ENCODE data around the gene TLX1.
A peak's percentile ranks its signal among the peaks of the same experiment; 100 is the strongest.

The TLX1 gene

GRCh38 chr10:101112799-101113594 is 18.1 kb upstream of the TLX1 start:
- DNase-seq = no peak

GRCh38 chr10:101113890-101114403 is 17.2 kb upstream of the TLX1 start:
- DNase-seq = no peak

GRCh38 chr10:101114646-101115045 is 16.5 kb upstream of the TLX1 start:
- DNase-seq = no peak

DNA sequence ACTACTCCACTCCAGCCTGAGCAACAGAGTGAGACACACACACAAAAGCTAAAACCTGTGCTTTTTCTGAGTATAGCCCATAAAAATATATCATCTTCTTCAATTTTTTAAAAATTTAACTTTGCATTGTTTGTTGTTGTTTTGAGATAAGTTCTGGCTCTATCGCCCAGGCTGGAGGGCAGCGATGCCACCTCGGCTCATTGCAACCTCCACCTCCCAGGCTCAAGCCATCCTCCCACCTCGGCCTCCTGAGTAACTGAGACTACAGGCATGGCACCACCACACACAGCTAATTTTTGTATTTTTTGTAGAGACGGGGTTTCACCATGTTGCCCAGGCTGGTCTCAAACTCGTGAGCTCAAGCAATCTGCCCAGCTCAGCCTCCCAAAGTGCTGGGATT is 14.3 kb upstream of the TLX1 start:
- no peak for DNase-seq

DNA sequence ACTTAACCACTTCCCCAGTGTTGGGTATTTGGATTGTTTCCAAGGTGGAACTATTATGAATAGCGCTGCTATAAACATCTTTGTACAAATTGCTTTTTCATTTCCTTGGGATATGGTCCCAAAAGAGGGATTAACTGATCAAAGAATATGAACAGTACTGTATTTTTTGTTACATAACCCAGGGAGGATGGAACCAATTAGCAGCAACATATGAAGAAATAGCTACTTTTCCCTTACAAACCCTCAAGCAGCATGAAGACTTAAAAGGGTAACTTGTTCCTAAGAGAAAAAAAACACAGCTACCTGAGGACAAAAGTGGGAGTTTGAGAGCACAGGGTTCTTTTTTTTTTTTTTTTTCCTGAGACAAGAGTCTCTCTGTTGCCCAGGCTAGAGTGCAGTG is 13.1 kb upstream of the TLX1 start:
- DNase-seq = no peak

GRCh38 chr10:101120520-101120883 is 10.6 kb upstream of the TLX1 start:
- DNase-seq = no peak

GRCh38 chr10:101120884-101121653 is 10.0 kb upstream of the TLX1 start:
- no peak for DNase-seq

GRCh38 chr10:101121654-101122031 is 9.5 kb upstream of the TLX1 start:
- no peak for DNase-seq

DNA sequence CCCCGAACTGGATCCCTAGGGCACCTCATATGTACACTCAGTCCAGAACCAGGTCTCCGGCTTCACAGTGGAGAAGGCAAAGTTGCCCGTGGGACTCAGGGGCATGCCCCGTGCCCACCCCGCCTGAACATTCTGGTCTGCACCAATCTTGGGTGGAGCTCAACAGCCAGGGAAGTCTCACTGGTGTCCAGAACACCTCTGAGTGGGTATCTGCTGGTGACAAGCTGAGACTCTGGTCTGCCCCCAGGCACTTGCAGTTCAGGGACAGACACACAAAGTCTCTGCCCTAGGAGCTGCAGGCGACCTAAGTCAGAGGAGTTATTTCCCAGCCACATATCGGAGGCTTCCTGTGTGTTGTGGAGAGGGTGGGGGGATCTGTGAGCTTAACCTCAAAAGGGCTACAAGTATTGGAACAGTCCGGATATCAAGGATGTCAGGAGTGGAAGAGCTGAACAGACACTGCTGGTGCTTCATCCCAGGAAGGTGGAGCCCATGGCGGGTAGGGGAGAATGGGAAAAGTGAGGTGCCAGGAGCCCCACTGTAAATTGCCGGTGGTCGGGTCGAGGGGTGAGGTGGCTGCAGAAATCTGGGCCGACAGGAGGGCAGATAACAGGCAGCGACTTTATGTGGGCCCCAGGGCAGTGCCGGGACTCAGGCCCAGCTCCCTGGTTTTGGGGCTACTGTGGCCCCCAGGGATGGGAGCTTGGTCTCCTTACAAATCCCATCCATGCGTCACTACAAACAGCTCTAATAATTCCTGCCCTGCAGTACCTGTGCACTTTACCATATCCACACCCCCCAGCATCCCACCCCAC is 8.6 kb upstream of the TLX1 start:
- no peak for DNase-seq

- peak; percentile 8 for DNase-seq
Observed at GRCh38 chr10:101123085-101123814, 7.8 kb upstream of the TLX1 start.

DNA sequence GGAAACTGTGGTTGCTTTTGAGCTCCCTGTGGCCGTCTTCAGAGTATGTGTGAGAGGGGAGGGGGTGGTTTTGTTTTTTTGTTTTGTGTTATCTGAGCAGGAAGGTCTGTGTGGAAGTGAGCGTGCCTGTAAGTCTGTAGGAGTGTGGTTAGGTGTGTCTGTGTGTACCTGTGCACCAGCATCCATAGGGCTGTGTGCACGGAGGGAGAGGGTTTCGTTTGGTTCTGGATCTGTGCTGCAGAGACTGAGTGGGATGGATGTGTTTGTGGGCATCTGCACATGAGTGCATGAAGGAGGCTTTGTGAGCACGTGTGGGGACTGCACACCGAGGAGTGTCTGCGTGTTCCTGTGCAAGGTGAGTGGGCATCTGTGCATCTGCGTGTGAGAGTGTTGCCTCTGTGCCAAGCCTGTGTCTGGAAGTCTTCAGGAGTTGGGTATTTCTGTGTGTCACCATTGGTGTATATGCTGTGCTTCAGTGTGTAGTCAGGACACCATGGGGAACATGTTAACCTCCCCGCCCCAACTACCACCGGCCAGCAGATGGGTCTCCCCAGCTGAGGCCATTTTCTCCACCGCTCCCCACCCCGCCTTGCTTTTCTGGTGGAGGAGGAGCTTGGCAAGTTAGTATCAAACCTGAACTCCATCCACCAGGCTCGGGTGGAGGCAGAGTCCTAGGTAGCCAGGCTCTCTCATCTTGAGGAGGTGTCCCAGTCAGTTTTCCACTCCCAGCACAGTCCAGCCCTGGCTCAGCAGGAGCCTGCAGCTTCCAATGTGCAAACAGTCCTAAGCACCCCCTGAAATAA is 7.1 kb upstream of the TLX1 start:
- no peak for DNase-seq

DNA sequence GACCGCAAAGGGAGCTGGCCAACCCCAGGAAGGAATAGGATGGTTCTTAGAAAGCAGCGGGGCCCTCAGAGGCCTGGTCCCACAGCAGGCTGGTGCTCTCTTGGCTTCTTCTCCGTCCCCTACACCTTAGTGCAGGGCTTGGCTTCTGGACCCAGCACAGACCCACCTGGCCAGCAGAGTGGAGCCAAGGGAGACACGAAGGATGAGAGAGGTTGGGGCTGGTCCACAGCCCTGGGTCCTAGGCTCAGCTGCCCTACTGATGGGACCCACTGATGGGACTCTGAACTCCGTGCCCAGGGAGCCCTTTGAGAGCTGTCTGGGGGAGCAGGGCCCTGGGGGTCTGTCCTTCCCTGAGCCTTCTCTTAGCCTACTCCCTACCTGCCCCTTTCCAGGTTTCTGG is 6.2 kb upstream of the TLX1 start:
- DNase-seq = no peak

- no peak for DNase-seq
Observed at GRCh38 chr10:101126684-101127628, 4.1 kb upstream of the TLX1 start.

- no peak for DNase-seq
Observed at GRCh38 chr10:101130141-101130540, 959 bp upstream of the TLX1 start.

DNA sequence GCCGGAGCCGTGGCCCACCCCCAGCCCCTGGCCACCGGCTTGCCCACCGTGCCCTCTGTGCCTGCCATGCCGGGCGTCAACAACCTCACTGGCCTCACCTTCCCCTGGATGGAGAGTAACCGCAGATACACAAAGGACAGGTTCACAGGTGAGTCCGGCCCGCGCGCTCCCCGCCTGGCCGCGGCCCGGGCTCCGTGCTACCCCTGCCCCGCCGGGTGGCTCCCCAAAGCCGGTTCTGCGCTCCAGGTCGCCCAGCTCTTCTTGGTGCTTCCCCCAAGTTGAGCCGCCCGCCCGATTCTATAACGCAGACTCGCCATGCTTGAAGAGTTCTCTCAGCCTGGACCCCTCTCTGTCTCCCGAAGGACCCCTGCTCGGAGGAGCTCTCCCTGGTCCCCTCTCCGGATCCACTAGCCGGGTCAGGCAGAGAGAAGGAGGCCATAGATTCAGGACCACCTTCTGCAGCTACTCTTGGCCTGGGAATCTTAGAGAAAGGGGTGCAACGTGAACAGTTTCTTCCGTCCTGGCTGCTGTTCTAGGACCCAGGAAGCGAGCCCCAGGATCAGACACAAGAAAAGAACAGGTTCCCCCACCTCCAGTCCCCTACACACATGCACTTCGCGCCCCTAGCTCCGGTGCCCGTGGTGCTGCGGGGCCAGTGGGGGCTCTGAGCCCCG is 999 bp downstream of the TLX1 start:
- no peak for DNase-seq

DNA sequence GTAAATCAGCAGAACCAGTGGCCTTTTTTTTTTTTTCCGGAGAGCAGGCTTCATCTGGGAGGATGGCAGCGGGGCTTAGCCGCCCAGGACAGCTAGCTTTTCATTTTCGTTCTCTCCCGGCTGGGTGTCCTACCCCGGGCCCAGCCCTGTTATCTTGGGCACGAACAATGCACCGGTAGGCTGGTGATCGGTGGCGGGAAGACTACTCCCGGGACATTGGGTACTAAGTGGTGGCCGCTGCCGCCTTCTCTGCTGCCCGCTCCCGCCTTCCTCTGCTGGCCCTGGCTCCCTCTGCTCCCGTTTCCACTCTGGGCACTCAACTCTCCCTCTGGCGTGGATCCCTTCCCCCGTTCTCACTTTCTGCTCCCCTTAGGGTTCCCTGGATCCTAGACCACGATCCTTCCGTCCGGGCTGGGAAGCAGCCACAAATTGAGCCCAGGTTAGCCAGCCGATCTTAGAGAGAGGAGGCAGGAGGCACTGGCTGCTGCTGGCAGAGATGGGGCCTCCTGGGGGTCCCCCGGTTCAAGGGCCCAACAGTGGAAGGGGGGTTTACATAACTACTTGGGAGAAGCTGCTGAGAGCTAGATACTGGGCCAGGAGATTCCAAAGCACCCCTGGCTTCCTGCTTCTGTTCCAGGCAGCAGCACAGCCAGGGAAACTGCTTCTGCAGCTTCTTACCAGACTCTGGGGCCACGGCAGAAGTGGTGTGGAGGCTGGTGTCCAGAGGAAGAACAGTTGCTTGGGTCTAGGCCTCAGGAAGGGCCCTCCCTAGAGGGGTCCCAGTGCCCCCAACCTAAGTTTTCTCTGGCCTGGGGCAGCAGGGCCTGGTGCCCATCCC is 1.8 kb downstream of the TLX1 start:
- DNase-seq = no peak

- DNase-seq = no peak
Observed at GRCh38 chr10:101133489-101134298, 2.6 kb downstream of the TLX1 start.
